Astrocyte of the cerebellum (primary cell): ENCODE results near the gene ZNF335.

ENCODE experiments used
- DNase-seq: peaks from one replicate; pipeline ENCODE4 v3.0.0-alpha.2; 2011; ENCODE audit warnings: low read depth
- H3K4me3 ChIP-seq: 2 replicates; pipeline ENCODE4 v1.5.1; 2011; ENCODE audit warnings: mild to moderate bottlenecking, low read depth, low read length, moderate library complexity
- in situ Hi-C: cut with HindIII; loops from 2 replicates; pipeline ENCODE4 v1.10.0; 2017; ENCODE audit warnings: low sequenced_read_pairs
- TF ChIP-seq, protein P1 (sequence below): IDR thresholded peaks from 2 replicates; pipeline ENCODE4 v1.5.1; 2012; ENCODE audit warnings: low read length, low read depth, moderate library complexity, mild to moderate bottlenecking; ENCODE audit errors: missing control alignments

The ZNF335 gene

DNA sequence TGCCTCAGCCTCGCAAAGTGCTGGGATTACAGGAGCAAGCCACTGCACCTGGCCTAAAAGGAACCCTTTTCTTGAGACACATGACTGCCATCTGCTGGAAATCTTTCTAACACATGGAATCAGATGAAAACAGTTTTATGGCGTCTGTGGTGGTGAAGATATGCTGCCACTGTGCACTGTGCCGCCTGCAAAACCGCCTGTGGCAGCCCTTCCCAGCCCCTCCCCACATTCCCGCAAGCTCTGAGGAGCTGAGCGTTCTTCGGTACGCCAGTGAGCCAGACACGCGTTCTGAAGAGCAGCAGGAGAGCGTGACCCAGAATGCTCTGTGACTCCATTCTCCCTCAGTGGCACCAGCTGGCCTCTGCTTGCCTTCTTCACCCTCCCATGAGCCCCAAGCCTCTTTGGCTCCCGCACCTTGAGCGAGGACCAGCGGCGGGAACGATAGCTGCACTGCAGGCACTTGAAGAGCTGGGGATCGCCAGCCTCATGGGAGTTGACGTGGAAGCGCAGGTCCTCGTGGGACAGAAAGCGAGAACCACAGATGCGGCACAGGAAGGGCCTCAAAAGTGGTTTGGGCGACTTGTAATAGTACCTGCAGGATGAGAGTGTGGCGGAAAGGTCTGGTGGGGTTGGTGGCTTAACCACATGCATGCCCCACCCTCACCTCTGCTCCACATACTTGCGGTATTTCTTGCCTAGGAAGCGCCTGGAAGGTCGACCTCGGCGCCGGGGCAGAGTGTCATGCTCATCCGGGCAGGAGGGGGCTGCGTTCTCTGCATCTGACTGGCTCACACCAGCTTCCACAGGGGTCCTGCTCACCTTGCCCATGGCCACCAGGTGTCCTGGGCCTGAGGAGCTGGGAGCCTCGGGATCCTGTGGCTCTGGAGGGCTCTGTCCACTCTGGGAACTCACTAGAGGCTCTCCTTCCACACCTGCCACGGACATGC lies 8.7 kb downstream of the ZNF335 start:
- TF ChIP-seq, protein P1, sequence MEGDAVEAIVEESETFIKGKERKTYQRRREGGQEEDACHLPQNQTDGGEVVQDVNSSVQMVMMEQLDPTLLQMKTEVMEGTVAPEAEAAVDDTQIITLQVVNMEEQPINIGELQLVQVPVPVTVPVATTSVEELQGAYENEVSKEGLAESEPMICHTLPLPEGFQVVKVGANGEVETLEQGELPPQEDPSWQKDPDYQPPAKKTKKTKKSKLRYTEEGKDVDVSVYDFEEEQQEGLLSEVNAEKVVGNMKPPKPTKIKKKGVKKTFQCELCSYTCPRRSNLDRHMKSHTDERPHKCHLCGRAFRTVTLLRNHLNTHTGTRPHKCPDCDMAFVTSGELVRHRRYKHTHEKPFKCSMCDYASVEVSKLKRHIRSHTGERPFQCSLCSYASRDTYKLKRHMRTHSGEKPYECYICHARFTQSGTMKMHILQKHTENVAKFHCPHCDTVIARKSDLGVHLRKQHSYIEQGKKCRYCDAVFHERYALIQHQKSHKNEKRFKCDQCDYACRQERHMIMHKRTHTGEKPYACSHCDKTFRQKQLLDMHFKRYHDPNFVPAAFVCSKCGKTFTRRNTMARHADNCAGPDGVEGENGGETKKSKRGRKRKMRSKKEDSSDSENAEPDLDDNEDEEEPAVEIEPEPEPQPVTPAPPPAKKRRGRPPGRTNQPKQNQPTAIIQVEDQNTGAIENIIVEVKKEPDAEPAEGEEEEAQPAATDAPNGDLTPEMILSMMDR = peak; percentile 31
- in situ Hi-C loops = no loop called here
- DNase-seq = peak; percentile 27
- no peak overlapping the region for H3K4me3 ChIP-seq

DNA sequence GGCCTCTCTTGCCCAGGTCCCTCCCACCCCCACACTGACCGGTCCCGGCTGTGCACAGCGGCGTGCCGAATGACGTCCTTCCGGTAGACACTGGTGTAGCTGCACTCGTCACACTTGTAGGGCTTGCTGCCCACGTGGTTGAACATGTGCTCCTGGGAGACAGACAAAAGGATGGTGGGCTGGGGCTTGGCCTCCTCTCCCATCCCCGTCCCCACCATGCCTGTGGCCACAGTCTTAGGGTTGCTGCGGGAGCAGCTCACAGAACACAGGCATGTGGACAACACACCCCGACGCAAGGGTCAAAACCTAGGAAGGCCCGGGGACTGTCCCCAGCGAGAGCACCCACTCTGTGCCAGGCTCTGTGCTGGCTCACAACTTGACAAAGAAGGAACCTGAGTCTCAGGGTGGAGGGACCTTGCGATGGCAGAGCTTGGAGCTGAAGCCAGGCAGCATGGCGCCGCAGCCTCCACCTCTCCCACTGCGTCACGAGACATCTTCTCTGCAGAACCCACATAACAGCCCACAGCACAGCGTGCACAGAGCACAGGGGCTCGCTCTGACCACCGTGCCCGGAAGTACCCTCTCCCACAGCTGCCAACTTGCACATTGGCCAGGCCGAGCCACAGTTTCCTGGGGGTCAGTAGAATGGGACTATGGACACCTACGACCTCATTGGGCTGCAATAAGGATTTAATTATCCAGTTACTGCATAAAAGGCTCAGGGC lies 9.8 kb downstream of the ZNF335 start:
- in situ Hi-C loops = no loop called here
- no peak for DNase-seq
- TF ChIP-seq, protein P1 = no peak
- H3K4me3 ChIP-seq = no peak overlapping the region

DNA sequence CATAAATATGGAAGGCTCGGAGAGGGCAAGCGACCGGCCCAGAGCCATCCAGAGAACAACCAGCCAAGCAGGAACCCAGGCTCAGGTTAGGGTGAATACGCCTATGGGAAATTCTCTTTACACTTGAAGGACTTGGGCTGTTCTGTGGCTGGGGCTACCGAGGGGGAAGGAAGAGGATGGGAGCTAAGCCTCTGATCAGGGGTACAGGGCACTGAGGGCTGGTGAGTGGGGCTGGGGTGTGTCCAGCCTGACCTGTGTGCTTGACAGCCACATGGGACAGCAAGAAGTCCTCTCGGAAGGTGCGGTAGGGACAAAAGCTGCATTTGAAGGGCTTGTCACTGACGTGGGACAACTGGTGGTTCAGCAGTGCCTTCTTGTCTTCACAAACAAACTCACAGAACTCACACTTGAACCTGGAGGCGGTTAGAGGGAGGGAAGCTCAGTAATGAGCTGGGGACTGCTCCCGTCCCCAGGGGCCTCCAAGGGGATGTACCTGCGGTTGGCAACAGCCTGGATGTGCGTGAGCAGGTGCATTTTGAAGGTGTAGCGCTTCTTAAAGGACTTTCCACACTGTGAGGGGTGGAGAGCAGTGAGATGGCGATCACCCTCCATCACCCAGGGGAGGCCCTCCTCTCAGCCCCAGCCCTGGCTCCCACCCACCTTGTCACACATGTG lies 11.9 kb downstream of the ZNF335 start:
- TF ChIP-seq, protein P1 = no peak
- H3K4me3 ChIP-seq = no peak overlapping the region
- in situ Hi-C loops = no loop called here
- DNase-seq = no peak

DNA sequence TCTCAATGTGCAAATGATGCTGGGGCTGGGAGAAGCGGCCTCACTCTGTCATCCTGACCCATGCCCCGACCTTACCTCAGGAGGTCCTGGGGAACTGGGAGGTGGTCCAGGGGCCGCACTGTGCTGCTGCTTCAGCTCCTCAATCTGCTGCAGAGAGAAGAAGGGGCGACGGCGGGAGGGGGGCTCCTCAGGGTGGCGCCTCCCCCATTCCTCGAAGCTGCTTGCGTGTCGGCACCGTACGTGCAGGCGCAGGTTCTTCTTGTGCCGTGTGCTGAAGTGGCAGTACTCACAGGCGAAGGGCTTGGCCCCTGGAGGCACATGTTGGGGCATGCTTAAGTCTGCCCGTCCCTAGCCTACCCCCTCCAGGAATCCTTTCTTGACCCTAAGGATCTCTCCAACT lies 12.9 kb downstream of the ZNF335 start:
- H3K4me3 ChIP-seq = no peak overlapping the region
- DNase-seq = no peak
- in situ Hi-C loops = no loop called here
- TF ChIP-seq, protein P1 = no peak

DNA sequence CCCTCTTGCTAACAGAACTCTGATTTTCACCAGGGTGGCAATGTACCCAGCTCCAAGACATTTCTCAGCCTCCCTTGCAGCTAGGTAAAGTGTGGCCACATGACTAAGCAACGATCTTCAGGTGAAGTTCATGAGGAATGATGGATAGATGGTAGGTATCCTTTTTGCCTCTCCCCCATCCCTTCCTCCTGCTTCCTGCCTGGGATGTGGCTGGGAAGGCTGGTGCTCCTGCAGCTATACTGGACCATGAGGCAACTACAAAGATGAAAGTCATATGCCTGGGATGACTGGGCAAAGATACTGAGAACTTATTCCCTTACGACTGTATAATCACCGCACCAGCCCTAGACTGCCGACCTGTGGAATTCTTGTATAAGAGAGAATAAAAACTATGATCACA lies 13.4 kb downstream of the ZNF335 start:
- DNase-seq = no peak
- TF ChIP-seq, protein P1 = no peak
- H3K4me3 ChIP-seq = no peak overlapping the region
- in situ Hi-C loops = no loop called here
